Cardiac muscle cell (in vitro differentiated cells and primary cell): ENCODE results near the gene HEXA. TPM values are rescaled to one million over a fixed set of nuclear protein-coding genes. Genes with fewer than 3 reads are reported as not detected.

Experiments
- DNase-seq, 2 donors: peaks; one replicate each; pipeline versions ENCODE4 v3.0.0 to v3.0.0-alpha.2; 2010 to 2017; ENCODE audit warnings: low read depth in 1 of 2, low spot score in 1 of 2
- H3K27ac ChIP-seq: fragments of 200-600 bp; sonication (generic); 2 replicates; pipeline ENCODE4 v1.5.1; 2016
- H3K27me3 ChIP-seq: fragments of 200-600 bp; sonication (generic); 2 replicates; pipeline ENCODE4 v1.6.0; 2016; ENCODE audit warnings: control low read depth
- H3K36me3 ChIP-seq: fragments of 200-600 bp; sonication (generic); 2 replicates; pipeline ENCODE4 v1.5.1; 2016; ENCODE audit warnings: control low read depth
- H3K4me1 ChIP-seq: fragments of 200-600 bp; sonication (generic); 2 replicates; pipeline ENCODE4 v1.8.1; 2017; ENCODE audit warnings: low read depth, mild to moderate bottlenecking, mixed run types
- H3K4me3 ChIP-seq: fragments of 200-600 bp; sonication (generic); 2 replicates; pipeline ENCODE4 v1.5.1; 2016; ENCODE audit warnings: mild to moderate bottlenecking
- H3K9me3 ChIP-seq: fragments of 200-600 bp; sonication (generic); 2 replicates; pipeline ENCODE4 v1.5.1; 2017; ENCODE audit warnings: low read depth, mild to moderate bottlenecking, control low read depth
- CTCF ChIP-seq: IDR thresholded peaks from 2 replicates; pipeline ENCODE4 v1.5.1; 2012; ENCODE audit warnings: low read depth, mild to moderate bottlenecking, low read length
- polyA plus RNA-seq: library from polyadenylated mRNA; unstranded; fragments of >200 nt; fragmentation: Nextera tagmentation; extraction: Ambion mirVana; gene quantifications from 2 replicates; pipeline ENCODE4 v1.2.1, GENCODE V29; 2016
- total RNA-seq: library from RNA; depleted of rRNA; stranded (reverse); fragments of >200 nt; gene quantifications from 2 replicates; pipeline ENCODE4 v1.2.3, GENCODE V29; 2016

The HEXA gene
- total and polyA plus RNA-seq, 2 experiments from 2014 or later = 63.5 to 108 TPM

- Histone ChIP-seq H3K9me3 (no peaks in the 10 kb centered on the region), H3K36me3 (peaks cover 3% of the 10 kb centered on the region), H3K27me3 (no peaks in the 10 kb centered on the region), H3K4me1 (peaks cover 6% of the 10 kb centered on the region), H3K27ac (no peak overlapping the region), H3K4me3 (no peak overlapping the region)
- DNase-seq = peak in 1 of 2 donors; percentile 8
- TF ChIP-seq CTCF = no peak
Measured at GRCh38 chr15:72369964-72370363, 5.8 kb downstream of the HEXA start.

GRCh38 chr15:72368899-72369298 is 6.9 kb downstream of the HEXA start:
- Histone ChIP-seq H3K27ac (no peak overlapping the region), H3K4me1 (no peaks in the 10 kb centered on the region), H3K36me3 (peaks cover 3% of the 10 kb centered on the region), H3K9me3 (no peaks in the 10 kb centered on the region), H3K27me3 (no peaks in the 10 kb centered on the region), H3K4me3 (no peak overlapping the region)
- no peak for DNase-seq
- TF ChIP-seq CTCF = no peak

GRCh38 chr15:72368325-72368724 is 7.5 kb downstream of the HEXA start:
- Histone ChIP-seq H3K4me1 (no peaks in the 10 kb centered on the region), H3K27me3 (no peaks in the 10 kb centered on the region), H3K36me3 (peaks cover 3% of the 10 kb centered on the region), H3K9me3 (no peaks in the 10 kb centered on the region), H3K27ac (no peak overlapping the region), H3K4me3 (no peak overlapping the region)
- TF ChIP-seq CTCF = no peak
- DNase-seq = no peak

GRCh38 chr15:72365844-72366243 is 10.0 kb downstream of the HEXA start:
- no peaks in the 10 kb centered on the region for H3K9me3 ChIP-seq
- H3K27me3 ChIP-seq = no peaks in the 10 kb centered on the region
- H3K27ac ChIP-seq = no peak overlapping the region
- DNase-seq = no peak
- TF ChIP-seq CTCF = no peak
- H3K4me1 ChIP-seq = no peaks in the 10 kb centered on the region
- peaks cover 3% of the 10 kb centered on the region for H3K36me3 ChIP-seq
- no peak overlapping the region for H3K4me3 ChIP-seq

- TF ChIP-seq CTCF = no peak
- Histone ChIP-seq H3K27me3 (no peaks in the 10 kb centered on the region), H3K4me3 (no peak overlapping the region), H3K36me3 (no peaks in the 10 kb centered on the region), H3K4me1 (no peaks in the 10 kb centered on the region), H3K9me3 (no peaks in the 10 kb centered on the region), H3K27ac (no peak overlapping the region)
- DNase-seq = no peak
Measured at GRCh38 chr15:72361176-72361575, 14.6 kb downstream of the HEXA start.

- no peaks in the 10 kb centered on the region for H3K27me3 ChIP-seq
- H3K4me1 ChIP-seq = no peaks in the 10 kb centered on the region
- peaks cover 5% of the 10 kb centered on the region for H3K36me3 ChIP-seq
- H3K9me3 ChIP-seq = no peaks in the 10 kb centered on the region
- no peak for TF ChIP-seq CTCF
- no peak overlapping the region for H3K4me3 ChIP-seq
- peak in 1 of 2 donors; percentile 83 for DNase-seq
- H3K27ac ChIP-seq = no peak overlapping the region
Measured at GRCh38 chr15:72358650-72359171, 17.1 kb downstream of the HEXA start.
